ENCODE measurements around the gene ZC2HC1B.

Gene ZC2HC1B

DNA sequence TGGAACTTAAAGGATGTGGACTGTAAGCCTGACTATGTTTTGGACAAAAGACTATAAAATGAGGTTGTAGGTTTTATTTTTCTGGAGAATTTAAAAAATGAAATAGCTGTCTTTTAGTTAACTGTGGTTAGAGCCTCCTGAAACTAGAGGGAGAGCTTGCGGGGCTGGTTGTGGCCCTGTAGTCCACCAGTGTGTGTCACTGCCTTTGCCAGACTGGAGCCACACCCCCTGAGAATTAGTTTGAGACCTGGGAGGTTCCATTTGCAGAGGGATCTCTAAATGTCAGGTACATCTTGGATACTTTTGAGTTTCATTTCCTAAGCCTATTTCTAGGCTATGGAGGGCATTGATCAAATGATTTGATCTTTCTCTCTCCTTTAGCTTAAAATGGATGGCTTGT lies 20.8 kb downstream of the ZC2HC1B start:
- DNase-seq (ENCODE audit: low spot score) = no peak
- no peak overlapping the region for H3K4me3 ChIP-seq
- H3K27ac ChIP-seq = no peak overlapping the region
- TF ChIP-seq, protein P1, sequence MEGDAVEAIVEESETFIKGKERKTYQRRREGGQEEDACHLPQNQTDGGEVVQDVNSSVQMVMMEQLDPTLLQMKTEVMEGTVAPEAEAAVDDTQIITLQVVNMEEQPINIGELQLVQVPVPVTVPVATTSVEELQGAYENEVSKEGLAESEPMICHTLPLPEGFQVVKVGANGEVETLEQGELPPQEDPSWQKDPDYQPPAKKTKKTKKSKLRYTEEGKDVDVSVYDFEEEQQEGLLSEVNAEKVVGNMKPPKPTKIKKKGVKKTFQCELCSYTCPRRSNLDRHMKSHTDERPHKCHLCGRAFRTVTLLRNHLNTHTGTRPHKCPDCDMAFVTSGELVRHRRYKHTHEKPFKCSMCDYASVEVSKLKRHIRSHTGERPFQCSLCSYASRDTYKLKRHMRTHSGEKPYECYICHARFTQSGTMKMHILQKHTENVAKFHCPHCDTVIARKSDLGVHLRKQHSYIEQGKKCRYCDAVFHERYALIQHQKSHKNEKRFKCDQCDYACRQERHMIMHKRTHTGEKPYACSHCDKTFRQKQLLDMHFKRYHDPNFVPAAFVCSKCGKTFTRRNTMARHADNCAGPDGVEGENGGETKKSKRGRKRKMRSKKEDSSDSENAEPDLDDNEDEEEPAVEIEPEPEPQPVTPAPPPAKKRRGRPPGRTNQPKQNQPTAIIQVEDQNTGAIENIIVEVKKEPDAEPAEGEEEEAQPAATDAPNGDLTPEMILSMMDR (IDR thresholded peaks at IDR 0.05) = no peak

DNA sequence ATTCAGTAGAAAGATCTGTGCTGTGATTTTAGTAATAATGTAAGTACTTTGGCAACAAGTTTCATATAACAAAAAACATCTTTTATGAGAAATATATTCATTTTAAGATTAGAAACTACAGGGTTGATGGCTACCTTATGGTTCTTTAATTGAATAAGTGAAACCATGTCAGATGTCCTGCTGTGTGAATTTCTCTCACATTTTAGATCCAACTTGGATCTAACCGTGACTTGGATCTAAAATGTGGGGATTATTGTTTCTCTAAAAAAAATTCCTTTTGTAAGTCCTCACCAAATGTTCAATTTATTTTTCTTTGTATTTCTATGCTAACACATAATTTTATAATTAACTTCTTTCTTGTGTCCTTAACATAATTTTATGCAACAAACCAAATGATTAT lies 30.4 kb downstream of the ZC2HC1B start:
- TF ChIP-seq, protein P1 (IDR thresholded peaks at IDR 0.05) = no peak
- no peak for DNase-seq (ENCODE audit: low spot score)
- Histone ChIP-seq H3K4me3 (no peak overlapping the region), H3K27ac (no peak overlapping the region)

DNA sequence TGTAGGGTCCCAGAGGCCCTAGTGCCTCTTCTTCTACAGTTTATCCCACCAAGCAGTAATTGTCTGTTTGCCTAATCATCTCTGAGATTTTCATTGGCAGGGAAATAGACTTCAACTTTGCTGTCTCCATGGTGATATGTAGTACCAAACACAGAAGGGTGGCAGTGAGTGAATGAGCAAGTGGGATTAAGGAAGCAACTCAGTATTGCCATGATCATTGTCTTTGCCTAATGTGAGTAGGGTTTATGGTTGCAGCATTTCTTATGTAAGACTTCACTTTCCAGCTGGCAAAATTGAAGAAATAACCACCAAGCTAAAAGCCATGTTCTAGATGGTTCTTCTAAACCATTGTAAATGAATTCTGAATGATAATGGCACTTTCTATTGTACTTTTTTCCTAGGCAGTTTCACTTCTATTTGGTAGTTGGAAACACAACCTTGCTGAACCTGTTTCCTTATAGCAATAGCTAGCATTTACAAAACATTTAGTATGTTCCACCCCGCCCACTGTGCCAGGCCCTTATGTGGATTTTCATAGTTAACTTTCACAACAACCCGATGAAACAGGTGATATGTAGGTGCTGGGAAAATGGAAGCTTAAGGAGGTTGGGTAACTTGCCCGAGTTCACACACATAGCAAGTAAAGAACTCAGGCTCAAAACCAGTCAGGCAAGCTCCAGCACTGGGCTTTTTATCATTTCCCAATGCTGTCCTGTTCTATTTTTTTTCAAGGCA lies 32.0 kb downstream of the ZC2HC1B start:
- no peak overlapping the region for H3K4me3 ChIP-seq
- no peak for DNase-seq (ENCODE audit: low spot score)
- TF ChIP-seq, protein P1 (IDR thresholded peaks at IDR 0.05) = no peak
- no peak overlapping the region for H3K27ac ChIP-seq

DNA sequence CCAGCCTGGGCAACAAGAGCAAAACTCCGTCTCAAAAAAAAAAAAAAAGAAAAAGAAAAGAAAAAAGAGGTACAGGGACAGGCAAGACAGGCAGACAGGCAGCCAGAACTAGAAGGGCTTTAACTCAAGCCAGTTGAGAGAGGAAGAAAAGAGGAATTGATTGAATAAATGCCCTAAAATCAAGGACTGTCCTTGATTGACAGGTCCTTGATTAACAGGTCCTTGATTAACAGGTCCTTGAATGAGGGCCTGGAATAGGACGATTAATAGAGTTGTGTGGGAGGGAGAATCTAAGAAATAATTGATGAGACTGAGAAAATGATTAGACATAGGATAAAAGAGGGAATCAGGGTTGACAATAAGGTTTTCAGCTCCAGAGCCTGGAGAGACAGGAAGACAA lies 36.1 kb downstream of the ZC2HC1B start:
- TF ChIP-seq, protein P1 (IDR thresholded peaks at IDR 0.05) = no peak
- no peak for DNase-seq (ENCODE audit: low spot score)
- Histone ChIP-seq H3K4me3 (no peak overlapping the region), H3K27ac (no peak overlapping the region)

- peak overlapping the region; percentile 40 to 60 for H3K27ac ChIP-seq
- TF ChIP-seq, protein P1 (IDR thresholded peaks at IDR 0.05) = no peak
- no peak for DNase-seq (ENCODE audit: low spot score)
- H3K4me3 ChIP-seq = peak overlapping the region; percentile 18
Measured at GRCh38 chr6:143901885-143902750, 37.8 kb downstream of the ZC2HC1B start.

DNA sequence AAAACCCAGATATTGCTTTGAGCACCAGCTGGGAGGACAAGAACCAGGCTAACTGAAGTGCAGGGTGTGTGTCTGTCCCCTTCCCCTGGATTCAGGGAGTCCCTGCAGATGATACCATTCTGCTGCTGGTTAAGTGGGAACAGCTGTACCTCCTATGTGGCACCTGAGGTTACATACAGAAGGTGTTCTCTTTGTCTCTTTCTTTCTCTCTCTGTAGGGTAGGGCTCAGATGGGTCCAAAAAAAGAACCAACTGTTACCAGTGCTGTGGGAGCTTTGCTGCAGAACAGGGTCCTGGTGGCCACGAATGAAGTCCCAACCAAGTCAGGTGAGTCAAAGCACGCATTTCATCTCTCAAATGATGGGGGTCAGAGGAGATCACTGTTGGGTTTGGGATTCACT lies 38.6 kb downstream of the ZC2HC1B start:
- H3K27ac ChIP-seq = no peak overlapping the region
- H3K4me3 ChIP-seq = no peak overlapping the region
- no peak for DNase-seq (ENCODE audit: low spot score)
- TF ChIP-seq, protein P1 (IDR thresholded peaks at IDR 0.05) = no peak
